Measurements from ENCODE around the gene FLYWCH2. TPM values are rescaled to one million over a fixed set of nuclear protein-coding genes. Genes with fewer than 3 reads are reported as not detected.

The FLYWCH2 gene
- total RNA-seq, 1 donor, result 38.7 TPM

DNA sequence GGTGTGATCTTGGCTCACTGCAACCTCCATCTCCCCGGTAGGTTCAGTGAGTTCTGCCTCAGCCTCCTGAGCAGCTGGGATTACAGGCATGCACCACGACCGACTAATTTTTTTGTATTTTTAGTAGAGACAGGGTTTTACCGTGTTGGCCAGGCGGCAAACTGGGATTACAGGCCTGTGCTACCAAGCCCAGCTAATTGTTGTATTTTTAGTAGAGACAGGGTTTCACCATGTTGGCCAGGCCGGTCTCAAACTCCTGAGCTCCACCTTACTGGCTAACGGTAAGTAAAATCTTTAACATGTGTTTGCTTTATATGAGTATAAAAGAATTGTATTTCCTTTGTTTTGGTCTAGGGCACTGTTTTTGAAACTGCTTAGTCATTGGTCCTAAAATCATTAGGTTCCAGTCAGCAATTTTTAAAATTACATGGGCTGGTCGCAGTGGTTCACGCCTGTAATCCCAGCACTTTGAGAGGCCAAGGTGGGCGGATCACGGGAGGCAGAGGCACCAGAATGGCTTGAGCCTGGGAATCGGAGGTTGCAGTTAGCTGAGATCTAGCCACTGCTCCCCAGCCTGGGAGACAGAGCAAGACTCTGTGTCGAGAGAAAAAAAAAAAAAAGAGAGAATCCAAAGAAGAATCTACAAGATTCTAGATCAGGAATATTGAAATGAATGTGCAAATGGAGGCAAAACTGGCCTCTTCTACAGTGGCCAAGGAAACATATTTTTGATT, 32.3 kb downstream of the FLYWCH2 start:
- peaks cover 2% of the 10 kb centered on the region for H4K20me1 ChIP-seq (ENCODE audit: insufficient read depth, low read length)
- no peak for TF ChIP-seq CTCF (IDR thresholded peaks at IDR 0.05; ENCODE audit: extremely low read depth, low read depth, low read length)
- peaks cover 33% of the 10 kb centered on the region for H3K79me2 ChIP-seq (ENCODE audit: insufficient read depth, low read length)
- H3K4me3 ChIP-seq (ENCODE audit: insufficient read depth, low read length), result no peak overlapping the region
- H2AFZ ChIP-seq (ENCODE audit: low read length), result no peak overlapping the region
- H3K4me2 ChIP-seq (ENCODE audit: insufficient read depth, low read length), result peak overlapping the region; percentile 37
- H3K4me1 ChIP-seq (ENCODE audit: insufficient read depth, low read length), result peaks cover 47% of the 10 kb centered on the region
- peaks cover 27% of the 10 kb centered on the region for H3K36me3 ChIP-seq (ENCODE audit: insufficient read depth, low read length)
- no peaks in the 10 kb centered on the region for H3K27me3 ChIP-seq (ENCODE audit: insufficient read depth, low read length)
- H3K9me3 ChIP-seq (ENCODE audit: low read depth, low read length), result no peaks in the 10 kb centered on the region
- peak overlapping the region; percentile 91 for H3K27ac ChIP-seq (ENCODE audit: low read depth, low read length)
- DNase-seq (ENCODE audit: insufficient read length, low spot score, missing footprints), result no peak

- Histone ChIP-seq H3K4me3 (ENCODE audit: insufficient read depth, low read length) (no peak overlapping the region), H3K36me3 (ENCODE audit: insufficient read depth, low read length) (peaks cover 29% of the 10 kb centered on the region), H2AFZ (ENCODE audit: low read length) (no peak overlapping the region), H3K27me3 (ENCODE audit: insufficient read depth, low read length) (no peaks in the 10 kb centered on the region), H3K27ac (ENCODE audit: low read depth, low read length) (peak overlapping the region; percentile 68), H3K4me1 (ENCODE audit: insufficient read depth, low read length) (peaks cover 23% of the 10 kb centered on the region), H4K20me1 (ENCODE audit: insufficient read depth, low read length) (peaks cover 5% of the 10 kb centered on the region), H3K79me2 (ENCODE audit: insufficient read depth, low read length) (peaks cover 35% of the 10 kb centered on the region), H3K4me2 (ENCODE audit: insufficient read depth, low read length) (peak overlapping the region; percentile 53), H3K9me3 (ENCODE audit: low read depth, low read length) (no peaks in the 10 kb centered on the region)
- DNase-seq (ENCODE audit: insufficient read length, low spot score, missing footprints), result peak; percentile 96
- TF ChIP-seq CTCF (IDR thresholded peaks at IDR 0.05; ENCODE audit: extremely low read depth, low read depth, low read length), result peak; percentile 91
These were observed 36.7 kb downstream of the FLYWCH2 start for GRCh38 chr16:2919511-2920255.

DNA sequence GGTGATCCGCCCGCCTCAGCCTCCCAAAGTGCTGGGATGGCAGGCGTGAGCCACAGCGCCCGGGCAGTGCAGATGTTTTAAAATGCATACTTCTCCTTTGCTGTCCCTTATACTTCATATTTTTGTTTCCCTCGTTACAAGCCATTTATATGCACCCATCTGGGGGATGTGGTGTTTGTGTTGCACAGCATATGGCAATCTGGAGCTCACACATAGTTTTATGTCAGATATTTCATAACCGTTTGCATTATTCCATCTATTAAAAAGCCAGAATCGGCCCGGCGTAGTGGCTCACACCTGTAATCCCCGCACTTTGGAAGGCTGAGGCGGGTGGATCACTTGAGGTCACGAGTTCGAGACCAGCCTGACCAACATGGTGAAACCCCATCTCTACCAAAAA, 40.5 kb downstream of the FLYWCH2 start:
- DNase-seq (ENCODE audit: insufficient read length, low spot score, missing footprints), result no peak
- Histone ChIP-seq H3K79me2 (ENCODE audit: insufficient read depth, low read length) (peaks cover 47% of the 10 kb centered on the region), H3K27me3 (ENCODE audit: insufficient read depth, low read length) (no peaks in the 10 kb centered on the region), H4K20me1 (ENCODE audit: insufficient read depth, low read length) (peaks cover 26% of the 10 kb centered on the region), H3K9me3 (ENCODE audit: low read depth, low read length) (no peaks in the 10 kb centered on the region), H3K4me1 (ENCODE audit: insufficient read depth, low read length) (peaks cover 12% of the 10 kb centered on the region), H3K36me3 (ENCODE audit: insufficient read depth, low read length) (peaks cover 26% of the 10 kb centered on the region), H3K27ac (ENCODE audit: low read depth, low read length) (no peak overlapping the region), H3K4me3 (ENCODE audit: insufficient read depth, low read length) (no peak overlapping the region), H3K4me2 (ENCODE audit: insufficient read depth, low read length) (no peak overlapping the region), H2AFZ (ENCODE audit: low read length) (no peak overlapping the region)
- TF ChIP-seq CTCF (IDR thresholded peaks at IDR 0.05; ENCODE audit: extremely low read depth, low read depth, low read length), result no peak

Data from osteoblast (primary cell).